HEK293 (cell line): ENCODE measurements around the gene FNDC3A.

ENCODE experiments used
- GLI4 ChIP-seq: fragments of 450-650 bp; formaldehyde crosslinking; IDR thresholded peaks from 2 replicates; pipeline ENCODE4 v1.5.1; 2016; ENCODE audit warnings: missing biosample characterization, missing genetic modification characterization
- TCF7L2 ChIP-seq: IDR thresholded peaks from 2 replicates; pipeline ENCODE4 v1.6.1; 2011; ENCODE audit warnings: low read depth, mild to moderate bottlenecking, inconsistent platforms, low read length, moderate library complexity, borderline replicate concordance
- ZBTB17 ChIP-seq: fragments of 450-650 bp; formaldehyde crosslinking; IDR thresholded peaks from 2 replicates; pipeline ENCODE4 v1.5.1; 2016; ENCODE audit warnings: missing biosample characterization, missing genetic modification characterization
- ZNF571 ChIP-seq: fragments of 450-650 bp; formaldehyde crosslinking; IDR thresholded peaks from 2 replicates; pipeline ENCODE4 v1.5.0; 2017; ENCODE audit warnings: missing biosample characterization, missing genetic modification characterization
- ZNF621 ChIP-seq: fragments of 450-650 bp; formaldehyde crosslinking; IDR thresholded peaks from 2 replicates; pipeline ENCODE4 v1.5.1; 2017; ENCODE audit warnings: missing biosample characterization, missing genetic modification characterization
- TF ChIP-seq, protein P1 (sequence below): fragments of 450-650 bp; formaldehyde crosslinking; IDR thresholded peaks from 2 replicates; pipeline ENCODE4 v1.5.1; 2016; ENCODE audit warnings: missing biosample characterization, missing genetic modification characterization
- TF ChIP-seq, protein P2 (sequence below): fragments of 450-650 bp; formaldehyde crosslinking; IDR thresholded peaks from 2 replicates; pipeline ENCODE4 v1.5.1; 2016; ENCODE audit warnings: missing biosample characterization, missing genetic modification characterization
- TF ChIP-seq, protein P3 (sequence below): sonication (generic); formaldehyde crosslinking; IDR thresholded peaks from 2 replicates; pipeline ENCODE4 v1.8.1; 2022; ENCODE audit warnings: mild to moderate bottlenecking, moderate library complexity, missing genetic modification reagents

DNA sequence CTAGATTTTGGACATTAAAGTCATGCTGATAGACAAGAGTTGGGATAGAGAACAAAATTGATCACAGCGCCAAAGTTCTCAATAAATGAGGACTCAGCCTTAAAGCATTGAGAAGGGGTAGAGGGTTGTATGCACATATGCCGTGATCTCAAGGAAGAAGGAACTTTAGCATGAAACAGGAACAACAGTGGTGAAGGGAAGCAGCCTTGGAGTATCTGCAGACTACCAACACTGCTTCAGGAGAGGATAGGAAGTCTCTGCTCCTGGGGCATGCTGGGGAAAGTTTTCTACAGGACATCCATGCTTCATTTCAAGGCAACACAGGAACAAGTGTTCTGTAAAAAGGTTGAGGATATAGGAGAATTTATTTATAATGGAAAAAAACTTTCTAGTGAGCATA, 132.5 kb downstream of the FNDC3A start:
- TF ChIP-seq ZNF571 (tag by site-specific recombination) = no peak
- TF ChIP-seq TCF7L2 = no peak
- TF ChIP-seq, protein P1, sequence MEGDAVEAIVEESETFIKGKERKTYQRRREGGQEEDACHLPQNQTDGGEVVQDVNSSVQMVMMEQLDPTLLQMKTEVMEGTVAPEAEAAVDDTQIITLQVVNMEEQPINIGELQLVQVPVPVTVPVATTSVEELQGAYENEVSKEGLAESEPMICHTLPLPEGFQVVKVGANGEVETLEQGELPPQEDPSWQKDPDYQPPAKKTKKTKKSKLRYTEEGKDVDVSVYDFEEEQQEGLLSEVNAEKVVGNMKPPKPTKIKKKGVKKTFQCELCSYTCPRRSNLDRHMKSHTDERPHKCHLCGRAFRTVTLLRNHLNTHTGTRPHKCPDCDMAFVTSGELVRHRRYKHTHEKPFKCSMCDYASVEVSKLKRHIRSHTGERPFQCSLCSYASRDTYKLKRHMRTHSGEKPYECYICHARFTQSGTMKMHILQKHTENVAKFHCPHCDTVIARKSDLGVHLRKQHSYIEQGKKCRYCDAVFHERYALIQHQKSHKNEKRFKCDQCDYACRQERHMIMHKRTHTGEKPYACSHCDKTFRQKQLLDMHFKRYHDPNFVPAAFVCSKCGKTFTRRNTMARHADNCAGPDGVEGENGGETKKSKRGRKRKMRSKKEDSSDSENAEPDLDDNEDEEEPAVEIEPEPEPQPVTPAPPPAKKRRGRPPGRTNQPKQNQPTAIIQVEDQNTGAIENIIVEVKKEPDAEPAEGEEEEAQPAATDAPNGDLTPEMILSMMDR (tag by site-specific recombination) = no peak
- TF ChIP-seq ZBTB17 = no peak
- no peak for TF ChIP-seq GLI4 (tag by site-specific recombination)
- TF ChIP-seq, protein P2, sequence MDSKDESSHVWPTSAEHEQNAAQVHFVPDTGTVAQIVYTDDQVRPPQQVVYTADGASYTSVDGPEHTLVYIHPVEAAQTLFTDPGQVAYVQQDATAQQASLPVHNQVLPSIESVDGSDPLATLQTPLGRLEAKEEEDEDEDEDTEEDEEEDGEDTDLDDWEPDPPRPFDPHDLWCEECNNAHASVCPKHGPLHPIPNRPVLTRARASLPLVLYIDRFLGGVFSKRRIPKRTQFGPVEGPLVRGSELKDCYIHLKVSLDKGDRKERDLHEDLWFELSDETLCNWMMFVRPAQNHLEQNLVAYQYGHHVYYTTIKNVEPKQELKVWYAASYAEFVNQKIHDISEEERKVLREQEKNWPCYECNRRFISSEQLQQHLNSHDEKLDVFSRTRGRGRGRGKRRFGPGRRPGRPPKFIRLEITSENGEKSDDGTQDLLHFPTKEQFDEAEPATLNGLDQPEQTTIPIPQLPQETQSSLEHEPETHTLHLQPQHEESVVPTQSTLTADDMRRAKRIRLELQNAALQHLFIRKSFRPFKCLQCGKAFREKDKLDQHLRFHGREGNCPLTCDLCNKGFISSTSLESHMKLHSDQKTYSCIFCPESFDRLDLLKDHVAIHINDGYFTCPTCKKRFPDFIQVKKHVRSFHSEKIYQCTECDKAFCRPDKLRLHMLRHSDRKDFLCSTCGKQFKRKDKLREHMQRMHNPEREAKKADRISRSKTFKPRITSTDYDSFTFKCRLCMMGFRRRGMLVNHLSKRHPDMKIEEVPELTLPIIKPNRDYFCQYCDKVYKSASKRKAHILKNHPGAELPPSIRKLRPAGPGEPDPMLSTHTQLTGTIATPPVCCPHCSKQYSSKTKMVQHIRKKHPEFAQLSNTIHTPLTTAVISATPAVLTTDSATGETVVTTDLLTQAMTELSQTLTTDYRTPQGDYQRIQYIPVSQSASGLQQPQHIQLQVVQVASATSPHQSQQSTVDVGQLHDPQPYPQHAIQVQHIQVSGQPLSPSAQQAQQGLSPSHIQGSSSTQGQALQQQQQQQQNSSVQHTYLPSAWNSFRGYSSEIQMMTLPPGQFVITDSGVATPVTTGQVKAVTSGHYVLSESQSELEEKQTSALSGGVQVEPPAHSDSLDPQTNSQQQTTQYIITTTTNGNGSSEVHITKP = no peak
- TF ChIP-seq, protein P3, sequence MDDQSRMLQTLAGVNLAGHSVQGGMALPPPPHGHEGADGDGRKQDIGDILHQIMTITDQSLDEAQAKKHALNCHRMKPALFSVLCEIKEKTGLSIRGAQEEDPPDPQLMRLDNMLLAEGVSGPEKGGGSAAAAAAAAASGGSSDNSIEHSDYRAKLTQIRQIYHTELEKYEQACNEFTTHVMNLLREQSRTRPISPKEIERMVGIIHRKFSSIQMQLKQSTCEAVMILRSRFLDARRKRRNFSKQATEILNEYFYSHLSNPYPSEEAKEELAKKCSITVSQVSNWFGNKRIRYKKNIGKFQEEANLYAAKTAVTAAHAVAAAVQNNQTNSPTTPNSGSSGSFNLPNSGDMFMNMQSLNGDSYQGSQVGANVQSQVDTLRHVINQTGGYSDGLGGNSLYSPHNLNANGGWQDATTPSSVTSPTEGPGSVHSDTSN = no peak
- TF ChIP-seq ZNF621 = no peak
